Measurements from ENCODE around the gene ARCN1. TPM values are rescaled to one million over a fixed set of nuclear protein-coding genes. Genes with fewer than 3 reads are reported as not detected.

ARCN1 gene
- total RNA-seq = 102 and 180 TPM in 2 replicates

- DNase-seq = peak; percentile 84
Measured at GRCh38 chr11:118572061-118572980, at the start of gene ARCN1. ARCN1 (plus strand) TSS chr11:118572409; CDS start chr11:118572548, 139 bp downstream.

DNA sequence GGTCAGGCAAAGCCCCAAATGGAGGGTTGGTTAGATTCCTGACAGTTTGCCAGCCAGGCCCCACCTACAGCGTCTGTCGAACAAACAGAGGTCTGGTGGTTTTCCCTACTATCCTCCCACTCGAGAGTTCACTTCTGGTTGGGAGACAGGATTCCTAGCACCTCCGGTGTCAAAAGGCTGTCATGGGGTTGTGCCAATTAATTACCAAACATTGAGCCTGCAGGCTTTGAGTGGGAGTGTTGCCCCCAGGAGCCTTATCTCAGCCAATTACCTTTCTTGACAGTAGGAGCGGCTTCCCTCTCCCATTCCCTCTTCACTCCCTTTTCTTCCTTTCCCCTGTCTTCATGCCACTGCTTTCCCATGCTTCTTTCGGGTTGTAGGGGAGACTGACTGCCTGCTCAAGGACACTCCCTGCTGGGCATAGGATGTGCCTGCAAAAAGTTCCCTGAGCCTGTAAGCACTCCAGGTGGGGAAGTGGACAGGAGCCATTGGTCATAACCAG, 49.6 kb upstream of the ARCN1 start:
- DNase-seq = peak; percentile 64

- no peak for DNase-seq
Measured at GRCh38 chr11:118524356-118524755, 47.9 kb upstream of the ARCN1 start.

GRCh38 chr11:118524757-118525470, 47.3 kb upstream of the ARCN1 start:
- DNase-seq = no peak

- DNase-seq = no peak
Measured at GRCh38 chr11:118526688-118527087, 45.5 kb upstream of the ARCN1 start.

DNA sequence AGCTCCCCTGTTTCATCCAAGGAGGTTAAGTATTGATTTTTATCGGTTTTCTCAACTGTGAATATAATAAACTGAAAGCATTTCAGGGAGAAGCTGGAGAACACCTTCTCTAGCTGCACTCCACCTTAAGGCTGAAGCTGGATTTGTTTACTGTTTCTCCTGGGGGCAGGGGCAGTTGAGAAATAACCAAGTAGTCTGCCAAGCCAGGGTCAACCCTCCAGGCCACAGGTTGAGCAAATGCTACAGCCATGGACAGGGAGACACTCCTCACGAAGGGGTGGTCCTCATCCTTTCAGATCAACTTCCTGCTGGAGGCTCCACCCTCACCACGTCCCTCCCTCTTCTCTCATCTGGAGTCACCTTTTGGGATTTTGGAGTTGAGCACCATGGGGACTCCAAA, 45.1 kb upstream of the ARCN1 start, which contains the start of gene TTC36:
TTC36 (plus strand) TSS at position 366 of the 400 bp plus-strand sequence; CDS start at position 387, 21 bp downstream.
- no peak for DNase-seq

- DNase-seq = no peak
Measured at GRCh38 chr11:118528511-118528910, 43.7 kb upstream of the ARCN1 start.

DNA sequence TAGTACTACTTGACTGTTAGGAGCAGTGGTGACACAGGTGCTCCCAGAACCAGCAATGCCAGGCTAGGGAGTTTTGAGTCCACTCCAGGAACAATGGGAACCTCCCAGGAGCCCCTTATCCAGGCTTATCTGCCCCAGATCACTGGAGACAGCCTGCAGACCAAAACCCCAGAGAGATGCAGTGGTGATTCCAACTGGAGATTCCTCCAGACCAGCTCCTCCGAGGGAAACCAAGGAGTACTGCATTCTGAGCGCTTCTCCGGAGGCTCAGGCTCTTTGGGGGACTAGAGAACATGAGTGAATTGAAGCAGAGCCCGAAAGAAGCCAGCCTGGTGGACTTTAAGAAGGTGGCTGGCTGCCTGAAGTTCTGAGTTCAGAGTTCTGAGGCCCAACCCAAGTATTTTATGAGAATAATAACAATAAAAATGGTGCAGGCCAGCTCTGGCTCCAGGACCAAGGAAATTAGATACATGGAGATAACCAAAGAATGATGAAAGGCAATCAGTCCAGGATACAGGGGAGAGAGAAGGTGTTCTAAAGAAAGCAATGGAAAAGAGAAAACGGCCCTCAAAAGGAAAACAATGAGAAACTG, 42.5 kb upstream of the ARCN1 start:
- no peak for DNase-seq

DNA sequence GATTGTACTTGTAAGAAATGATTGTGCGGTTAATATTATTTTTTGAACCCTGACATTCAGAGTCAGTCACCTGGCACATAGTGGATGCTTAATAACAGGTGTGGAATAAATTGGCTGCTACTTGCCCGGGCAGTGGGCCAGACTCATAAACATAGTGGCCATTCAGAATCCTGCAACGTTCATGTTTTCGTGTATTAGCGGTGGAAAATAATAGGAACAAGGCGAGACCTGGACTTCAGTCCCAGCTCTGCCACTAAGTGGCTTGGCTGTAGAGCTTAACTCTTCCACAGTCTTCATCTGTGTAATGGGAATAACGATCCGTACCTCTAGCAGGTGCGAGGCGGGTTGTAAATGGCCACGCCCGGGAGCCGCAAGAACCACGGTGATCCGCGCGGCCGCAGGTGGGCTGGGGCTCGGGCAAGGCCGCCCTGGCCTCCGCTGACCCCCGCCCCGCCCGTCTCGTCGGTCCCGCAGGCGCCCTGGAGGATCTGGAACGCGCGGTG, 42.0 kb upstream of the ARCN1 start:
- DNase-seq = peak; percentile 44

DNA sequence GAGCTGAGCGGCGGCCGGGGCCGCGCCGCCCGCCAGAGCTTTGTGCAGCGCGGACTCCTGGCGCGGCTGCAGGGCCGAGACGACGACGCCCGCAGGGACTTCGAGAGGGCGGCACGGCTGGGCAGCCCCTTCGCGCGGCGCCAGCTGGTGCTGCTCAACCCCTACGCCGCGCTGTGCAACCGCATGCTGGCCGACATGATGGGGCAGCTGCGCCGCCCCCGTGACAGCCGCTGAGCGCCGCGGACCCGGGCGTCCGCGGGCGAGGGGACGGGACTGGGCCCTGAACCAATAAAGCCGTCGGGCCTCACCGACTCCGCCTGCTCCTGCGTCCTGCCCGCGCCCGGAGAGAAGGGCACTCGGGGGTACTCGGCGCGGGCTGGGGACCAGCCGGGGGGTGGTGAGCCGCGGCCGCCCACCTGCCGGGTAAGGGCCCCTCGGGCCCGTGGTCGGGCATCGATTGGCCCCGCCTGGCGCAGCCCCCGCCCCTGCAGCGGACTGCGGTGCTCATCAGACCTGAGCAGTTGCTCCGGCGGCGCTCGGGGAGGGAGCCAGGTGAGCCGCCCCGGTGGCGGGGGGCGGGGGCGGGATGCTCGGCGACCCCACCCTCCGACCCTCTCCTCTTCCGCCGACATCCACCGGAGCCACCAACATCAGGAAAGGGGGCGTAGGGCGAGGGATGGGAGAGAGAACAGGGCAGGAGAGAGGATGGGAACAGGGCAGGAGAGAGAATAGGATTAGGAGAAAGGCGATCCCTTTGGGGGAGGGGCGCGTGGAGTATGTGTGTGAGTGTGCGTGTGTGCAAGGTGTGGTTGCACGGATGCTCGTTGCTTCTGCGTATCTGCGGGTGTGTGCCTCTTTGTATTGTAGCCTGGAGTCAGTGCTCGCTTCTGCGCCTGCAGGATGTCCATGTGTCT, 41.3 kb upstream of the ARCN1 start, which contains the start of gene TMEM25:
TMEM25 (plus strand) TSS at position 510 of the 914 bp plus-strand sequence. CDS start 610 bp downstream, outside the sequence.
- peak; percentile 67 for DNase-seq

DNA sequence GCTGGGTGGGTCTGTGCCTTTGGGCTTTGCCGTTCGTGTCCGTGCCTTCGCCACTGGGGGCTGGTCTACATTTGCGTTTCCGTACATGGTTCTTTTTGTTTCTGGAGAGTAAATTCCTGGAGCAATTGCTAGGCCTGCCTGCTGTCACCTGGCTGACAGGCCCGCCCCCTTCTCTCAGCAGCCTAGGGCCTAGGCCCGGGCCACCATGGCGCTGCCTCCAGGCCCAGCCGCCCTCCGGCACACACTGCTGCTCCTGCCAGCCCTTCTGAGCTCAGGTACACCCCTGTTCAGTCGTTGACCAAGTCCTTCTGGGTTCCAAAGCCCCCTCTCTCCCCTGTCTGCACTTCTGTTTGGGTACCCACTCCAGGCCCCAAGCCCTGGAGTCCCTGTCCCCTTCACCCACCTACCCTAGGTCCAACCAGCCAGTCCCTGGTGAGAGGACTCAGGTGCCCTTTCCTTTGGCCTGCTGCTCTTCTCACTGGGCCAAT, 40.6 kb upstream of the ARCN1 start:
- no peak for DNase-seq

- no peak for DNase-seq
Measured at GRCh38 chr11:118532091-118532490, 40.1 kb upstream of the ARCN1 start.

DNA sequence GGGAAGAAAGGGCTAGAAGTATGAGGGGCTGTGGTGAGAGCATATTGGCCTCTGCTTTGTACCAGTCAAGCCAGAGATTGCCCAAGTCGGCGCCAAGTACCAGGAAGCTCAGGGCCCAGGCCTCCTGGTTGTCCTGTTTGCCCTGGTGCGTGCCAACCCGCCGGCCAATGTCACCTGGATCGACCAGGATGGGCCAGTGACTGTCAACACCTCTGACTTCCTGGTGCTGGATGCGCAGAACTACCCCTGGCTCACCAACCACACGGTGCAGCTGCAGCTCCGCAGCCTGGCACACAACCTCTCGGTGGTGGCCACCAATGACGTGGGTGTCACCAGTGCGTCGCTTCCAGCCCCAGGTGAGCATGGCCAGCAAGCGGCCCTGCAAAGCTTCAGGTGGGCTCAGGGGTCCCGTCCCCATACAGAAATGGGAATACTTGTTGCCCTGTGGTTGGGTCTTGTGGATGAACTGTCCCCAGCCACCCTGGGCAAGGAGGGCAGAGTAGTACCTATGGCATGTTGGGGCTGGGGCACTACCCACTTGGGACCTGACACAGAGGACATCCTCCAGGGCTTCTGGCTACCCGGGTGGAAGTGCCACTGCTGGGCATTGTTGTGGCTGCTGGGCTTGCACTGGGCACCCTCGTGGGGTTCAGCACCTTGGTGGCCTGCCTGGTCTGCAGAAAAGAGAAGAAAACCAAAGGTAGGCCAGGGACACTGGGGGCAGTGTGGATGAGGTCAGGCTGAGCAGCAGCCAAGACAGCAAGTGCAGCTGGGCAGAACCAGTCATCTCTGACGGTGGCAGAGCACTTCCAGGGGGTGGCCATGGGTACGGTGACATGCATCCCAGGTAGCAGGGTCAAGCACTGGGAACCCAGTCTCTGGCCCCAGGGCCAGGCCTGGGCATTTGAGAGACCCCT, 39.1 kb upstream of the ARCN1 start:
- DNase-seq = no peak

DNA sequence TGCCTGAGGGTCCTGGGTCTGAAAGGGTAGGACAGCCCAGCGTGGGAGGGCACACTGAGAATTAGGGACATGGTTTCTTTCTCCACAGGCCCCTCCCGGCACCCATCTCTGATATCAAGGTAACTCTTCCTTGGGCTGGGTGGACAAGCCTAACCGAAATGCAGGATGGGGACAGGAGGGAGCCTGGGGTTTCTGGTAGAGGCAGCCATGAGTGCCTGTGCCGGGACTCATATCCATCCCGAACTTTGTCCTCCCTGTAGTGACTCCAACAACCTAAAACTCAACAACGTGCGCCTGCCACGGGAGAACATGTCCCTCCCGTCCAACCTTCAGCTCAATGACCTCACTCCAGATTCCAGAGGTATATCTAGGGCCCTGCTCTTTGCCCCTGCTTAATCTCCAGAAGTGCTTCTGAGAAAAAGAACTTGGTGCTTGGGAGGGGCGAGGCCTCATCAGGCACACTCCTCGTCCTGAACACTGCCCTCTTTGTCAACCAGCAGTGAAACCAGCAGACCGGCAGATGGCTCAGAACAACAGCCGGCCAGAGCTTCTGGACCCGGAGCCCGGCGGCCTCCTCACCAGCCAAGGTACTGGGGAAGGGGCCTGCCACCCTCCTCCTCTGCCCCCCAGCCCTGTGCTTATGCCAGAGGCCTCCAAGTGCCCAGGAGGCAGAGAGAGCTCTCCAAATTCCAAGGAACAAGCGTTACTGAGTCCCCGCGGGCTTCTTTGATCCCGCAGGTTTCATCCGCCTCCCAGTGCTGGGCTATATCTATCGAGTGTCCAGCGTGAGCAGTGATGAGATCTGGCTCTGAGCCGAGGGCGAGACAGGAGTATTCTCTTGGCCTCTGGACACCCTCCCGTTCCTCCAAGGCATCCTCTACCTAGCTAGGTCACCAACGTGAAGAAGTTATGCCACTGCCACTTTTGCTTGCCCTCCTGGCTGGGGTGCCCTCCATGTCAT, 38.2 kb upstream of the ARCN1 start:
- no peak for DNase-seq

DNA sequence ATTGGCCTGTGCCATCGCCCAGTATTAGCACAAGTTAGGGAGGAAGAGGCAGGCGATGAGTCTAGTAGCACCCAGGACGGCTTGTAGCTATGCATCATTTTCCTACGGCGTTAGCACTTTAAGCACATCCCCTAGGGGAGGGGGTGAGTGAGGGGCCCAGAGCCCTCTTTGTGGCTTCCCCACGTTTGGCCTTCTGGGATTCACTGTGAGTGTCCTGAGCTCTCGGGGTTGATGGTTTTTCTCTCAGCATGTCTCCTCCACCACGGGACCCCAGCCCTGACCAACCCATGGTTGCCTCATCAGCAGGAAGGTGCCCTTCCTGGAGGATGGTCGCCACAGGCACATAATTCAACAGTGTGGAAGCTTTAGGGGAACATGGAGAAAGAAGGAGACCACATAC, 36.9 kb upstream of the ARCN1 start:
- DNase-seq = no peak

GRCh38 chr11:118536726-118537125, 35.5 kb upstream of the ARCN1 start:
- no peak for DNase-seq

DNA sequence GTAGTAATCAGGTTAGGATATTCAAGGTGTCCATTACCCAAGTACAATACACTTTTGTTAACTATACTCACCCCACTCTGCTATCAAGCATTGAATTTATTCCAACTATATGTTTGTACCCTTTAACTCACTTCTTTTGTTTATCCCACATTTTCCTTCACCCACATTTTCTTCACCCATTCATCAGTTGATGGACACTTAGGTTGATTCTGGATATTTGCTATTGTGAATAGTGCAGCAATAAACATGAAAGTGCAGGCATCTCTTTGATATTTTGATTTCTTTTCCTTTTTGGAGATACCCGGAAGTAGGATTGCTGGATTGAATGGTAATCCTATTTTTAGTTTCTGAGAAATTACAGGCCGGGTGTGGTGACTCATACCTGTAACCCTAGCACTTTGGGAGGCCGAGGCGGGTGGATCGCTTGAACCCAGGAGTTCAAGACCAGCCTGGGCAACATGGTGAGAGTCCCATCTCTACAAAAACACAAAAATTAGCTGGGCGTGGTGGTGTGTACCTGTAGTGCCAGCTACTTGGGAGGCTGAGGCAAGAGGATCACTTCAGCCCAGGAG, 34.7 kb upstream of the ARCN1 start:
- DNase-seq = peak; percentile 15

GRCh38 chr11:118544010-118544646, 28.1 kb upstream of the ARCN1 start:
- DNase-seq = no peak
